ENCODE data around the gene PLEKHA5.
"Not testable (repeated sequence)": the region's sequence is repeated elsewhere in the genome, so short reads cannot be mapped to it uniquely, and the experiment has no call there.

PLEKHA5 gene

DNA sequence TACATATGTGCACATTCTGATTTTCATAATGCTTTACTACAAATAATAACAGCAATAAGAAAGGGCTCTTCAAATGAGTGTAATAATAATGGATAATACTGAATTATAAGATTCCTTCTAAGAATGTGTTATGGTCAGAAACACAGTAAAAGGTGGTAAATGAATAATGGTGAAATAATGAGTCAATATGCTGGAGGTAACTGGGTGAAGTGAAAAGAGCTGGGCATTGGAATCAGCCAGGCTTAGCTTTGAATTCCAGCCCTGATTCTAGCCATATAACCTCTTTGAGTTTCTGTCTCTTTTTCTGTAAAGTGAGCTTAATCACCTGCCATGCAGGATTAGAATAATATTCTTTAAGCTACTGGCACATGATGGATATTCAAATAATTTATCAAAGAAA lies 39.1 kb downstream of the PLEKHA5 start:
- DNase-seq, result no peak

DNA sequence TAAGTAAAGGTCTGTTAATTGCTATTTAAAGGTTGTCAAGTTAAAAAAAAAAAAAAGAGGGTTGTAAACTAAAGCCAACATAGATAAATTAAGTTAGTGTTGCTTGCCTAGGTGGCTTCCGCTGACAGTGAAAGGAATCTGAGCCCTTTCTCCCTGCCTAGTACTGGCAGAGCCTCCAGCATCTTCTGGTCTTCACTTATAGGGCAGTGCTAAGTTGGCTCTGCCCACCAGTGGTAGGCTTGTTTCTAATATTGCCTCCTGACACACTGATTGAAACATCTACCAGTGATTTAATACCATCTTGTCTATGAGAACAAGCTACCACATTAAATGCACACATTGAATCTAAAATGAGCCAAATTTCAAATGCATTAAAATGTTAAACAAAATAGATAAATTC lies 39.7 kb downstream of the PLEKHA5 start:
- no peak for DNase-seq

DNA sequence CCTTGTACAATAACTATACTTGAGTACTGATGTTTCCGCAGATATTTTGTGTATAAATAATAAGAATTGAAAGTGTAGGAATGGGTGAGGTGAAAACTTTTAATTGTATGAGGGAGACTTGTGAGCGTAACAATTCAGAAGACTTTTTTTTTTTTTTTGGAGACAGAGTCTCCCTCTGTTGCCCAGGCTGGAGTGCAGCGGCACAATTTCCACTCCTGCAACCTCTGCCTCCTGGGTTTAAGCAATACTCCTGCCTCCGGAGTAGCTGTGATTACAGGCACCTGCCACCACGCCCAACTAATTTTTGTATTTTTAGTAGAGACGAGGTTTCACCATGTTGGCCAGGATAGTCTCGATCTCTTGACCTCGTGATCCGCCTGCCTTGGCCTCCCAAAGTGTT lies 40.8 kb downstream of the PLEKHA5 start:
- DNase-seq, result not testable (repeated sequence)

DNA sequence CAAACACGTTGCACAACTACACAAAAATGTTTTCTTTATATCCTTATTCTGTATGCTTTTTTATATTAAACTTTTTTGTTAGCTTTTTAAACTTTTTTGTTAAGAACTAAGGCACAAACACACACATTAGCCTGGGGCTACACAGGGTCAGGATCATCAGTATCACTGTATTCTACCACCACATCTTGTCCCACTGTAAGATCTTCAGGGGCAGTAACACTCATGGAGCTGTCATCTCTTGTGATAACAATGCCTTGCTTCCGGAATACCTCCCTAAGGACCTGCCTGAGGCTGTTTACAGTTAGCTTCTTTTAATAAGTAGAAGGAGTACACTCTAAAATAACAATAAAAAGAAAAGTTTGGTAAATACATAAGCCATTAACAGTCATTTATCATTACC lies 42.2 kb downstream of the PLEKHA5 start:
- DNase-seq, result no peak

DNA sequence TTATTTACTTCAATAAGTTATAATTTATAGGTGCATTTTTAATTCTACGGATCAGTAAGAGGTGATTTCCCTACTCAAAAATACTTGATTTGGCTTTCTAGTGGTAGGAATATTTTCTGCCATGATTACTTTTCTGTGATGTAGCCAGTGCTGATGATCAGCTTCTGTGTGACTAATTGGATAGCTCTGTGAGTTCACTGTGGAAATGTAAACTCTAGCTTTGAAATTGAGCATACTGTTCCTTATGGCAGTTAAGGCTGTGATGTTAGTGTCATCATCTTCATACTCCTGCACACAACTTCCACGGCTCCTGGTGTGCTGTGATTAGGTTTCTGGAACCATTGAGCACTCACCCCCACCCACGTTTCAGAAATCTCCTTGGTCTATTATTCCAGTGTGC lies 48.2 kb downstream of the PLEKHA5 start:
- DNase-seq, result no peak

DNA sequence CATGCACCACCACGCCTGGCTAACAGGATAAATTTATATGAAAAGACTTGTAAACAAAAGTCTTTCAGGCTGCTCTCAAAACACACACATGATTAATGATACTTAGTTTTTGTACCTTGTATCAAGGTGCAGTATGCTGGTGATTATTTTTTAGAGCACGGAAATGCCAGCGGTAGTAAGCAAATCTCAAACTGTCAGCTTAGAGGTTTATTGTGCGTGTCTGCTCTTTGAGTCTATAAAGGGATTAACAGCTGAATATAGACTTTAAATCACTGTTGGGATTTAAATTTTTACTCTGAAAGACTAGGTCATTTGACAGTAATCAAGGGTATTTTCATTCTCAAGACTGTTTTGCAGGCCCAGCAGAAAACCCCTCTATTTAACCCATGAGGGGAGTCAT lies 50.5 kb downstream of the PLEKHA5 start:
- no peak for DNase-seq

DNA sequence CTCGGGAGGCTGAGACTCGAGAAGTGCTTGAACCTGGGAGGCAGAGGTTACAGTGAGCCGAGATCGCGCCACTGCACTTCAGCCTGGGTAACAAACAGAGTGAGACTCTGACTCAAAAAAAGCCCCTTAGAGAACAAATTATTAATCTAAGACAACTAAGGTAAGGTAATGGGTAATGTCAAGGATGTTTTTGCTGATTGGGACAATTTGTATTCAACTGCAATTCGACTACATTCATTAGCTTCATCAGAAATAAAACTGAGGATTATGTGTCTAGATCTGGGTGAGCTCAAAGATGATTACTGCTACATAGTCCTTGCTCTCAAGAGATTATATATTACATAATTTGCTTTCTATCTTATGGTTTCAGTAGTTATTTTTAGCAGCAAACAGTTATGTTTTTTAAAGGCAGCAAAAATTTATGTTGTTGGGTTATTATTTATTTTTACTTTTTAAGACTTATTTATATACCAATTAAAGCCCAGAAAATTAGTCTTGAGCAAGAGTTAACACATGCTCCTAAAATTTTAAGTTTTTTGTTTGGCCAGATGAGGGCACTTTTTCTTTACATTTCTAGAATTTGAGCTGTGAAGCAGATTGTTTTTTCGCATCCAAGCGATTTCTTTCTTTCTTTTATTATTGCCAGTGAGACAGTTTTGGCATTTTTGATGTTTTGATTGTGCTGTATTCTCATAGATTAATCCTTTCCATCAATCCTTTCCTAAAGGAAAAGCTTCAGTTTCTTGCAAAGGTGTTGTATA lies 52.3 kb downstream of the PLEKHA5 start:
- no peak for DNase-seq

DNA sequence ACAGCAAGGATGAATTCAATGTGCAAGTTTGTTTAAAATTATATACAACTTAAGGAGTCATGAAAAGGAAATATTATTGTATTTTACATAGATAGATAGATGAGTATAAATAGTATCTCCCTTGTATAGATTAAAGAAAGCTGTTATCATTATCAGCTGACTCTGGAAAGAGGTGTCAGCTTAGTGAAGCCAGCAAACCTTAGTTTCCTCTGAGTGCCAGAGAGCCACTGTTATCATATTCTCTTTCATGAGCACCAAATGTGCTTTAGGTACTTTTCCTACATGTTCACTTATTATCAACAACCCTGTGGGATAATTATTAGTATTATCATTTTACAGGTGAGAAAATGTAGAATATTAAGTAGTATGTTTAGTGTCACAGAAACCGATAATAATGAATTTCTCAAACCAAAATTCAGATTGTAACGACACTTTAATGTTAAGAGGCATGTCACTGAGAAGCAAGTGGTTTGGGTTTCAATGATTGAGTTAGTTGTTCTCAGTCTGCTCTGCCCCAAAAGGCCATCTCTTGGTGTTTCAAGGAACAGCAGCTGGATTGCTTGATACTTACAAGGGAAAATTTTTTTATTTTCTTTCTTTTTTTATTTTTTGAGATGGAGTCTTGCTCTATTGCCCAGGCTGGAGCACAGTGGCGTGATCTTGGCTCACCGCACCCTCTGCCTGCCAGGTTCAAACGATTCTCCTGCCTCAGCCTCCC lies 53.7 kb downstream of the PLEKHA5 start:
- no peak for DNase-seq

DNA sequence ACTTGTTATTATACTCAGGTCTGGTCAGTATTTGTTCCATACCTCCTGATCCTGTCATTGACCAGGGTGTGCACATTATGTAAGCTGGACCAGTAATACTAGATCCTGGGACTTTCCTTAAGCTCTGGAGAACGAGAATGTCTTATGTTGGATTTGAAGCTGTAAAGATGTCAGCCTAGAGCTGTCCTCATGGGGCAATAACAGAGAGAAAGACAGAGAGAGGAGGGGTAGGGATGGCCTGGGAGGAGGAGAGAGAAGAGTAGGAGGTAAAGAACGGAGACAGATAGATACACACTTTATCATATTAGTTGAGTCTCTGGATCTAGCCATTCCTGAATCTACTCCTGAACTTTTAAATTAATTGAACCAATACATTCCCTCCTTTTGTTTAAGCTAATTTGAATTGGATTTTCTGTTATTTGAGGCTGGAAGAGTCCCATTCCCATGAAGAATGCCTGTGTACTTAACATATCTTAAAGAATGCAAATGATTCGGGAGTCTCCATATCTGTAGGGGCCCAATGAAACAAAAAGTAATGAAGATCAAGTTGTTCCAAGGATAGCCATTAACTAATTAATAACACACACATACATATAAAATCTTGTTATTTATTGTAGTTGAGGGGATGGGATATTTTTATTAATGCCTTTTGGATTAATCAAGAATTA lies 55.9 kb downstream of the PLEKHA5 start:
- no peak for DNase-seq

DNA sequence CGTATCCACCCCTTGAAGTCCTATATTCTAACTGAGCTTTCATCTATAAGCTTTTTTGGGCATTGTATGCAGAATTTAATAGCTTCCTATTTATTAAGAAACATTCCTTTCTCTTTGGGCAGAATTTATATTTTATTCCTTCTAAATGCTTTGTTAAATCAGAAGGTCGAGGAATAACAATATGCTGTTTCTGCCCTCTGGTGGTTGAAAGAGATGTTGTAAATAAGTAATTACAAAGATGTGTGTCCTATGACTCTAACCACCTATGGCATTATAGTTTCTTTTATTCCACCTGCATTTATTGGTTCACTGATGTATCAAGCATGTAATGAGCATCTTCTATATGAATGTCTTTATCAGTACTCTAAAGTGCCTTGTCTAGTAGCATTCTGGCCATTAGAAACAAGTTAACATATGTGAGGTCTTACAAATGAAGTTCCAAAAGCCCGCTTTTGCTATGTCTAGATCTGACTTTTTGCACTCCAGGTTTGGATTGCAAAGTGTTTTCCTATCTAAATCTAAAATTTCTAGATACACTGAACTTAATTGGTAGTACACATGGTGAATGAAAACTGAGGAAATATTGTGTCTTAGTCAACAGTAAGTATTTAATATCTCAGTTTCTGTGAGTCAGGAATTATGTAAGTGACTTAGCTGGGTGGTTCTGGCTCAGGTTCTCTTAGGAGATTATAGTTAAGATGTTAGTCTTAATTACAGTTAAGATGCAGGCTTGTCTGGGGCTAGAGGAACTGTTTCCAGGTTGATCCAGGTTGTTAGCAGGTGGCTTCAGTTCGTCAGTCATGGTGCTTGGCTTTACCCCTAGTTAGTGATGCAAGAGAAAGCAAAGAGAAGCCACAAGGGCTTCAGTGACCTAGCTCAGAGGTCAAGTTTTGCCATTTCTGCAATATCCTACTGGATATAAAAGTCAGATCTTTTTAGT lies 57.5 kb downstream of the PLEKHA5 start:
- no peak for DNase-seq

DNA sequence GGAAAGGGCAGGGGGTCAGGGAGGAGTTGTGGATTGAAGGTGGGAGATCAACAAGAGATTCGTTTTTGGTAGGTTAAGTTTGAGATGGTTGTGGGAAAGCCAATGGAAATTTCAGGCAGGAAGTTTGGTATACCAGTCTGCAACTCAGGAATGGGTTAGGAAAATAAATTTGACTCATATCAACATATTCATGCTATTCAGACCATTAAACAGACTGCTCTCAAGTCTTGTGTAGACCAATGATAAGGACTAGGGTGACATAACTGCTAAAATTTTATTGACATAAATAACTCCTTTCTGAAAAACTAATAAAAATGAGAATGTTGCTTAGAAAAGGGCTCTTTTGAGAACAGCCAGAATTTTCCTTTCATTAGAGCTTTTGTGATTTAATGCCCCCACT lies 60.0 kb downstream of the PLEKHA5 start:
- no peak for DNase-seq

DNA sequence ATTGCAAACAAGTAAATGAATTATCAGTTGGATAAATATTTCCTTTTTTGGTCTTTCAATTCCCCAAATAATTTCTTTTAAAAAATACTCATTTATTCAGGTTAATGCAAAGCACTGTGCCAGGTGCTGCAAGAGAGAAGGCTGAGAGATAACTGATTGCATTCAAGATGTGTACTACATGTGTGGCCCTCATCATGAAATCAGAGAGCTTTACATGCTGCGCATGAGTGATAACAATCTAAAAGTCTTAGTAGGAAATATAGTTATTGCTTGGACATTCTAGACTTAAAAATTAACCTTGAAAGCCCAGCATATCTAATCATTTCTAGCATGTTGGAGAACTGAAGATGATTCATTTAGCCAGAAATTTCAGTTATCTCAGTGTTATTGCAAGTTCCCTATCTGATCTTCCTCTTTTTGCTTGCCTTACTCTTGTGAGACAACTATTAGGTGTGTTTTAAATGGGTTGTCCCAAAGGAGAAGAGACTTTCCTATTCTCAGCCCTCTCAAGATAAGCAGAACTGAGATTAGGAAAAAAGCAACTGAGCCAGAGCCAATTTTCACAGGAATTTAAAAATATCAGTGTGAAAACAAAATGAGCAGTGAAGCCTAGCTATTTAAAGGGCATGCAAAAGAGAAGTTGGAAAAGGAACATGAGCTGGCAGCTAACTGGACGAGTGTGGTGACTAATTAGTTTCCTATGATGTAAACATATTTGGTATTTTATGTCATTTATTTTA lies 60.9 kb downstream of the PLEKHA5 start:
- no peak for DNase-seq

DNA sequence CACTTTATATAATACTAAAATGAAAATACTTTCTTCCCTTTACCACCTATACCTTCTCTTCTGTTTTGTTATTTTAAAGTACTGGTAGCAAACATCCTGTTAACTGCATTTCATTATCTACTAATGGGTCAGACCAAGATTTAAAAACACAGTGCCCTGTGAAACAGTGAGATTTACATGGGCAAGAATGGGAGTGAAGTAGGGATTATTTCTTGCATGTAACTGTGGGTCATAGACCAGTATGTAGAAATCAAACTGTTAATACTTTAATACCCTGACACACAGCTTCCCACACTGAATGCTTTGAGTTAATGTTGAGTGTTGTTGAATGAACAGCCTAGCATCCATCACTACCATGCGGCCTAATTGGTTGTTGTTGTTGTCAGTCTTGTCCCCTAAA lies 61.6 kb downstream of the PLEKHA5 start:
- DNase-seq, result no peak

DNA sequence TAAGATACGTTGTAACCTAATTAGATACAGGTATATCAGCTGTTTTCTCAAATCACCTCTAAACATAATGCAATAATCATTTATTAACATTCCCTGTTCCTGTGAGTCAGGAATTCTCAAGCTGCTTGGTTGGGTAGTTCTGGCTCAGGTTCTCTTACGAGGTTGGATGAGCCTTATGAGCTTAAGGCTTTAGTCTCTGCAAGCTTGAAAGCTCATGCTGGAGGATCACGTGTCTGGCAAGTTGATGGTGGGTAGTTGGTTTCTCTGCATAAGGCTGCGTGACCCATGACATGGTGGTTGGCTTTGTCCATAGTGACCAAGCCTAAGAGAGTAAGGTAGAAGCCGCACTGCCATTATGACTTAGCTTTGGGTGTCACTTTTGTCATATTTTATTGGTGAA lies 62.0 kb downstream of the PLEKHA5 start:
- DNase-seq, result no peak

DNA sequence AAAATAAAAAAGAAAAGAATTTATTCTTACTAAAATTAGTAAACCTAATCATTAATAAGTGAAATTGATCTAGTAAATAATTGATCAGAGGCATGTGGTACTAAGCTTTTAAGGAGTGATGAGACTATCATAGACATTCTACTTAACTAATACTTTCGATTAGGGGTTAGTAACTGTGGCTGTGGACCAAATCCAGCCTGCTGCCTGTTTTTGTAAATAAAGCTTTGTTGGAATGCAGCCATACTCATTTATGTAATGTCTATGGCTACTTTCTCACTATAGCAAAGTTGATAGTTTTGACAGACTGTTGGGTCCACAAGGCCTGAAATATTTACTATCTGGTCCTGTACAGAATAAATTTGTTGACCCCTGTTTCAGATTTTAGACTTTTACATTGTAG lies 63.2 kb downstream of the PLEKHA5 start:
- no peak for DNase-seq

DNA sequence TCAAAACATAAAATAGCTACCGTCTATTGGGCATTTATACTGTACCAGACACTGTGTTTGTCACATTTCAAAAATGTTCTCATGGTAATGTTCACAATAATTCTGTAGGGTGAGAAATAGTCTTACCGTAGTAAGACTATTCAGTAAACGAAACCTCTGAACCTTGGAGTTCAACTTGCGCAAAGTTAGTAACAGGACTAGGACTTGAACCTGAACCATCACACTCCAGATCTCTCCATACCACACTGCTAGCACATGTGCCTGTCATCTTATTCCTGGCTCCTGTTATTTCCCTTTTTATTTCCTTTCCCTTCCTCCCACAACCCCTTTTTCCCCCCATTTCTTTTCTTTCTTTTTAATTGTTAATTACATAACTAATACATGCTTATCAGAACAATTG lies 65.4 kb downstream of the PLEKHA5 start:
- DNase-seq, result no peak

DNA sequence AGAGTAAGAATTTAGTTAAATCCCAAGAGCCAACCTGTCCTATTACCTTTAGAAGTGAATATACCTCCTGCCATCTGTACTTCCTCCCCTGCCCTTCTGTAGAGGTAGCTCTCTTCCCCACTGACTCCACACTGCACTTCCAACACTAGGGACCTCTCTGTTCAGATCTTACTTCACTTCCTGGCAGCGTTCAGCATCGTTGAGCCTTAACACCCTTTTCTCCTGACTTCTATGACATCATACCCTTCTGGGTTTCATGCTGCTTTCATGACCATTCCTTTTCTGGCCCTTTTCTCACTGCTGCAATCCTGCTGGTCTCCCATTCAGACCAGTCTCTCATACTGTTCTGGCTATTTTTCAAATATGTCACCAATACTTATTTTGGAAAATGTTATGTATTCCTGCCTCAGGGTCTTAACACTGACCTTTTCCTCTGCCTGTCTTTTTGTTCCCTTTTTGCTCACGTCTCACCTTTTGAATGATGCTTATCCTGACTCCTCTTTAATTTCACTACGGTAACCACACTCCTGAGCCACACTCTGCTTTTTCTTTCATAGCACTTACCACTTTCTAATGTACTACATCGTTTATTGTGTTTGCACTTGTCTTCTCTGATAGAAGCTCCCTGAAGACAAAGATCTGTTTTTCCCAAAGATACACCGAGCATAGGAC lies 67.6 kb downstream of the PLEKHA5 start:
- no peak for DNase-seq

DNA sequence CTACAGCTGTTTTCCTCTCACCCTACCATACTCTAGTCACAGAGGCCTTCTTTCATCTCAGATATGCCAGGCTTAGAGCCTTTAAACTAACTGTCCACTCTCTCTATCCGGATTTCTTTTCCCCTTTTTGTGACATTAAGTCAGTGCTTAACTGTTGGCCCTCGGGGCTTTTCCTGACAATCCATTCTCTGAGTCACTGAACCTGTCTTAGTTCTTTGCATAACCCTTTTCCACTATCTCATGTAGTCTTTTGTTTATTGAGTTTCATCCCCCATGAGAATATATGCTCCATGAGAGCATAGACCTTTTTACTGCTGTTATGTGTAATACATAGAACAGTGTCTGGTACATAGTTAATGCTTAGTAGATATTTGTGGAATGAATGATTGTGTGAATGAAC lies 68.7 kb downstream of the PLEKHA5 start:
- no peak for DNase-seq

DNA sequence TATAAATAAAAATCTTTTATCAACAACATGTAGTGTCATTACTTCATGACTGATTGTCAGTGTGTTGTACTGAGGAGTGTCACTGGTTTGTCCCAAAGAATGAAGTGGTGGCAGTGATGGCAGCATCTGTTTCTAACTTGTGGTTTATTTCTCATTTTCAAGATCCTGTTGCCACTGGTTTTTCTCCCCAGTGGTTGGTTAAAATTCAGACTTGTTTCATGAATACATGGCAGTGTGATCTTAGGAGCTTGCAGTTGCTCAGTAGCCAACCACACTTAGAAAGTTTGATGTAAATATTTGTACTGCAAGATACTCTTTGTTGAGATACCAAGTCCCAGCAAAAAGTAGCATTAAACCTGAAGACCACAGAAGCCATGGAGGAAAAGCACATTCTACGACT lies 69.8 kb downstream of the PLEKHA5 start:
- no peak for DNase-seq

DNA sequence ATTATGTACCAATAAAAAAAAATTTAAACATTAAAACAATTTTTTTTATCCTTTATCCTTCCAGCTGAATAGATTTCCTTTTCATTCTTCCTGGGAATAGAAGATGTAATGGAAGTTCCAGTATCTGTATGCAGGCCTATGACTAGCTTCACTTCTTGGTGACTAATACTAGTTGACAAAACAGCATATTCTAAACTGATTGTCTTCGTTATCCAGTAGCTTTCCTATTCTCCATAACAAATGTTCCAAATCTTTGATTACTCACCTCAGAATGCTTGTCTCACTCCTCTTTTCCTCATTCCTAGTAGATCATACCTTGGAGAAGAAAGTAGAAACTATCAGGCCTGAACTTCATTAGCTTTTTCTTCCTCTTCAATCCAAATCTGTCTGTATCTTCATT lies 70.7 kb downstream of the PLEKHA5 start:
- no peak for DNase-seq

DNA sequence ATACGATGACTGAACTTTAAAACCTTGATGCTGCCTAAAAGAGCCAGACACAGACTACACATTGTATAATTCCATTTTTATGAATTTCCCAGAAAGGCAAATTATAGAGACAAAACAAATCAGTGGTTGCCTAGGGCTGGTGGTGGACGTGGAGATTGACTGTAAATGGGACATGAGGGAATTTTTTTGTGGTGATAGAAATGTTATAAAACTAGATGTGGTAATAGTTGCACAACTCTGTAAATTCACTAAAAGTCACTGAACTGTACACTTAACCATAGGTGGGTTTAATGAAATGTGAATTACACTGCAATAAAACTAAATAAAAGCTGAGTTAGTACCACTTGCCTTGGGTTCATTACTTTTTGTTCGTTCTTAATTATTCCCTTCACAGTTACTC lies 72.1 kb downstream of the PLEKHA5 start:
- DNase-seq, result no peak

DNA sequence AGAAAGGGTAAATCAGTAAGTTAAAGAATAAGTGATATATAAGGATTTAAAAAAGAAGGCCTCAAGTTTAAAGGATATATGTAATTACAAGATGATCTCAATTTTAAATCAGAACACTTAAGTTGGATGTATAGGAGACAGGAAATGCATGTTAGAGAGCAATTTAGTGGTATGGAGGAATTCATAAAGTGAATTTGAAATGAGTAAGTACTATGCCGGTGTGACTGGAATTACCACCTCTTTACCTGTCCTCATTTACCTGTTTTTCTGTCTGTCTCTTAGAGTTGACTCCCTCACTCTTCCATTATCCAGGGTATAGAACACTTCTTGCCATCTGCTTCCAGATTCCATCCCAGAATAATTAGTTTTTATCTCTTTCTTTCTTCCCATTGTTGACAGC lies 73.5 kb downstream of the PLEKHA5 start:
- no peak for DNase-seq

Data from activated effector memory CD4-positive, alpha-beta T cell treated with anti-CD3 and anti-CD28 coated beads, Interleukin-2, amount 50 U/mL, for 16 hours (primary cell).